H1 (cell line): ENCODE results near the gene REPS2. TPM values are rescaled to one million over a fixed set of nuclear protein-coding genes. Genes with fewer than 3 reads are reported as not detected.

Experiments
- CTCF ChIA-PET: fragments of 300-600 bp; sonication (Branson Sonifier 250); formaldehyde crosslinking; loops from one replicate; lab custom pipeline; 2021; ENCODE audit not compliant: partially characterized antibody; lab: Charles Lee
- POLR2A ChIA-PET: fragments of 300-600 bp; sonication (Branson Sonifier 250); formaldehyde crosslinking; loops from one replicate; lab custom pipeline; 2021; ENCODE audit warnings: inconsistent platforms; ENCODE audit not compliant: partially characterized antibody; lab: Charles Lee
- DNase-seq, 2 experiments: peaks; one replicate each; pipeline versions ENCODE4 v3.0.0 to v3.0.0-alpha.2; 2010 to 2022; ENCODE audit warnings: low spot score in 2 of 2, low read depth in 1 of 2, mixed read lengths in 1 of 2
- FAIRE-seq: peaks from 2 replicates; lab custom pipeline; 2011; peaks lifted over from hg19 to GRCh38; lab: Jason Lieb, UNC
- H2AFZ ChIP-seq: 2 replicates; pipeline ENCODE4 v1.8.1; 2012; ENCODE audit warnings: low read length, inconsistent platforms
- H2AK5ac ChIP-seq: 2 replicates; pipeline ENCODE4 v1.6.1; 2013; ENCODE audit warnings: low read depth, low read length
- H2BK120ac ChIP-seq: replicated peaks from 2 replicates; pipeline ENCODE3; 2013; ENCODE audit warnings: low read depth, low read length, inconsistent platforms
- H2BK12ac ChIP-seq: 2 replicates; pipeline ENCODE4 v1.6.1; 2013; ENCODE audit warnings: low read depth, low read length
- H2BK15ac ChIP-seq: 2 replicates; pipeline ENCODE4 v1.6.1; 2013; ENCODE audit warnings: low read length
- H2BK20ac ChIP-seq: 2 replicates; pipeline ENCODE4 v1.6.1; 2013; ENCODE audit warnings: low read length
- H2BK5ac ChIP-seq: 2 replicates; pipeline ENCODE4 v1.6.1; 2013; ENCODE audit warnings: low read depth, low read length
- H3K14ac ChIP-seq: 2 replicates; pipeline ENCODE4 v1.6.1; 2013; ENCODE audit warnings: inconsistent platforms; ENCODE audit not compliant: insufficient read length
- H3K18ac ChIP-seq: 2 replicates; pipeline ENCODE4 v1.6.1; 2013; ENCODE audit warnings: low read length; ENCODE audit errors: extremely low read depth
- H3K23ac ChIP-seq: 2 replicates; pipeline ENCODE4 v1.6.1; 2013; ENCODE audit warnings: inconsistent platforms; ENCODE audit not compliant: insufficient read length
- H3K23me2 ChIP-seq: 2 replicates; pipeline ENCODE4 v1.6.1; 2013; ENCODE audit warnings: low read depth, low read length
- H3K27ac ChIP-seq: 2 replicates; pipeline ENCODE4 v1.6.1; 2011; ENCODE audit warnings: low read depth, low read length, inconsistent platforms
- H3K27me3 ChIP-seq, 4 experiments: replicated peaks in 1 of 4; 1 replicate in 1 of 4; 2 replicates in 3 of 4; pipeline versions ENCODE4 v1.6.1 to v1.8.1; 2011 to 2013; ENCODE audit warnings: low read length in 3 of 4, mild to moderate bottlenecking in 3 of 4, inconsistent platforms in 2 of 4, mixed read lengths in 2 of 4, moderate library complexity in 1 of 4; ENCODE audit not compliant: control insufficient read depth in 3 of 4, insufficient read depth in 3 of 4; ENCODE audit errors: extremely low read depth in 1 of 4
- H3K36me3 ChIP-seq, 4 experiments: 2 replicates each; pipeline versions ENCODE4 v1.6.1 to v1.8.1; 2011 to 2013; ENCODE audit warnings: mild to moderate bottlenecking in 4 of 4, low read length in 3 of 4, moderate library complexity in 2 of 4, control low read depth in 1 of 4, inconsistent platforms in 1 of 4; ENCODE audit not compliant: insufficient read depth in 4 of 4, control insufficient read depth in 2 of 4
- H3K4ac ChIP-seq: replicated peaks from 2 replicates; pipeline ENCODE3; 2013; ENCODE audit warnings: low read length, low read depth, mixed read lengths, inconsistent platforms; ENCODE audit not compliant: insufficient read length
- H3K4me1 ChIP-seq, 4 experiments: replicated peaks in 1 of 4; 1 replicate in 1 of 4; 2 replicates in 3 of 4; pipeline versions ENCODE4 v1.6.1 to v1.8.1; 2011 to 2013; ENCODE audit warnings: low read length in 3 of 4, inconsistent platforms in 2 of 4, mixed read lengths in 1 of 4; ENCODE audit not compliant: insufficient read depth in 4 of 4, control insufficient read depth in 3 of 4
- H3K4me2 ChIP-seq, 2 experiments: 2 replicates each; pipeline versions ENCODE4 v1.6.1 to v1.8.1; 2011 to 2013; ENCODE audit warnings: low read depth in 2 of 2, low read length in 2 of 2, control low read depth in 1 of 2, inconsistent platforms in 1 of 2, mild to moderate bottlenecking in 1 of 2; ENCODE audit not compliant: insufficient read depth in 1 of 2
- H3K4me3 ChIP-seq, 4 experiments: fragments of 200-600, 300-600 bp in 1 of 4; sonication (generic), shearing (Covaris generic), sonication (Bioruptor Twin) in 1 of 4; 2 replicates each; pipeline versions ENCODE4 v1.5.1 to v1.8.1; 2011 to 2016; ENCODE audit warnings: low read length in 4 of 4, low read depth in 3 of 4, control low read depth in 2 of 4, inconsistent platforms in 2 of 4, mild to moderate bottlenecking in 2 of 4, mixed read lengths in 1 of 4, moderate library complexity in 1 of 4; ENCODE audit not compliant: insufficient read depth in 2 of 4; ENCODE audit errors: extremely low read depth in 1 of 4
- H3K56ac ChIP-seq: replicated peaks from 2 replicates; pipeline ENCODE3; 2013; ENCODE audit warnings: low read depth, mild to moderate bottlenecking, mixed read lengths, low read length, inconsistent platforms; ENCODE audit not compliant: insufficient read length
- H3K79me1 ChIP-seq: 2 replicates; pipeline ENCODE4 v1.6.1; 2013; ENCODE audit warnings: low read depth, low read length, control low read depth
- H3K79me2 ChIP-seq, 2 experiments: 2 replicates each; pipeline versions ENCODE4 v1.6.1 to v1.8.1; 2012 to 2013; ENCODE audit warnings: low read length in 2 of 2, mild to moderate bottlenecking in 2 of 2, inconsistent platforms in 1 of 2; ENCODE audit not compliant: insufficient read depth in 2 of 2, control insufficient read depth in 1 of 2
- H3K9ac ChIP-seq, 4 experiments: replicated peaks in 1 of 4; 1 replicate in 1 of 4; 2 replicates in 3 of 4; pipeline versions ENCODE4 v1.6.1 to v1.8.1; 2011 to 2013; ENCODE audit warnings: low read depth in 3 of 4, low read length in 3 of 4, control low read depth in 2 of 4, mild to moderate bottlenecking in 2 of 4, moderate library complexity in 2 of 4, inconsistent platforms in 1 of 4; ENCODE audit errors: extremely low read depth in 1 of 4
- H3K9me3 ChIP-seq, 2 experiments: 2 replicates each; pipeline versions ENCODE4 v1.6.1 to v1.8.1; 2012 to 2013; ENCODE audit warnings: mild to moderate bottlenecking in 2 of 2, moderate library complexity in 2 of 2, control low read depth in 1 of 2, inconsistent platforms in 1 of 2, low read depth in 1 of 2, low read length in 1 of 2, mixed read lengths in 1 of 2; ENCODE audit not compliant: insufficient read depth in 2 of 2
- H4K20me1 ChIP-seq, 2 experiments: replicated peaks in 1 of 2; 2 replicates each; pipeline versions ENCODE3 to v1.8.1; 2011 to 2013; ENCODE audit warnings: inconsistent platforms in 2 of 2, low read length in 2 of 2, mild to moderate bottlenecking in 1 of 2; ENCODE audit not compliant: insufficient read depth in 2 of 2, control insufficient read depth in 1 of 2
- H4K5ac ChIP-seq: 2 replicates; pipeline ENCODE4 v1.6.1; 2013; ENCODE audit warnings: low read length, low read depth, mixed read lengths, inconsistent platforms; ENCODE audit not compliant: insufficient read length
- H4K8ac ChIP-seq: 2 replicates; pipeline ENCODE4 v1.8.0; 2013; ENCODE audit warnings: mild to moderate bottlenecking, moderate library complexity, low read length, inconsistent platforms; ENCODE audit not compliant: insufficient read depth; ENCODE audit errors: extremely low read depth
- H4K91ac ChIP-seq: replicated peaks from 2 replicates; pipeline ENCODE3; 2013; ENCODE audit warnings: low read length, mixed read lengths, inconsistent platforms; ENCODE audit not compliant: insufficient read length
- ASH2L ChIP-seq: fragments of 200-600, 300-600 bp; sonication (generic); IDR thresholded peaks from one replicate; pipeline ENCODE4 v1.7.1; 2017; ENCODE audit warnings: low read length
- BCL11A ChIP-seq, 2 experiments: IDR thresholded peaks; one replicate each; pipeline ENCODE4 v1.6.1; 2011; ENCODE audit warnings: low read depth in 2 of 2, low read length in 2 of 2, mild to moderate bottlenecking in 2 of 2
- CBX8 ChIP-seq: fragments of 300-800, 300-1000 bp; sonication (generic); IDR thresholded peaks from 2 replicates; pipeline ENCODE4 v1.7.1; 2016; ENCODE audit warnings: low read depth, low read length, borderline replicate concordance
- CREB1 ChIP-seq: IDR thresholded peaks from 2 replicates; pipeline ENCODE4 v1.6.1; 2012; ENCODE audit warnings: inconsistent platforms
- KDM4A ChIP-seq: IDR thresholded peaks from one replicate; pipeline ENCODE4 v1.7.1; 2012; ENCODE audit warnings: low read depth, mild to moderate bottlenecking, moderate library complexity, low read length, inconsistent platforms; ENCODE audit not compliant: severe bottlenecking
- RBBP5 ChIP-seq: IDR thresholded peaks from 2 replicates; pipeline ENCODE4 v1.7.1; 2012; ENCODE audit warnings: low read depth, mild to moderate bottlenecking, inconsistent platforms, low read length, moderate library complexity, borderline replicate concordance
- RNF2 ChIP-seq: fragments of 200-900, 300-1000 bp; sonication (generic); IDR thresholded peaks from 2 replicates; pipeline ENCODE4 v1.7.1; 2016; ENCODE audit warnings: borderline replicate concordance, low read depth, mild to moderate bottlenecking, antibody characterized with exemption, low read length; ENCODE audit not compliant: poor library complexity, severe bottlenecking; ENCODE audit errors: missing control alignments
- RXRA ChIP-seq: IDR thresholded peaks from 2 replicates; pipeline ENCODE4 v1.6.1; 2011; ENCODE audit warnings: low read depth, mild to moderate bottlenecking, low read length, moderate library complexity; ENCODE audit not compliant: insufficient read depth
- SAP30 ChIP-seq: fragments of 300-600 bp; sonication (generic); IDR thresholded peaks from 2 replicates; pipeline ENCODE4 v1.7.1; 2012; ENCODE audit warnings: low read length, moderate library complexity, mild to moderate bottlenecking, inconsistent platforms; ENCODE audit not compliant: insufficient read depth, insufficient replicate concordance
- SIN3A ChIP-seq, 2 experiments: IDR thresholded peaks in 1 of 2; conservative IDR thresholded peaks in 1 of 2; 2 replicates each; pipeline ENCODE4 v1.6.1; 2011 to 2012; ENCODE audit warnings: low read length in 2 of 2, improper control_type of control experiment in 1 of 2, low read depth in 1 of 2, mild to moderate bottlenecking in 1 of 2
- SIX5 ChIP-seq: IDR thresholded peaks from 2 replicates; pipeline ENCODE4 v1.6.1; 2011; ENCODE audit warnings: mild to moderate bottlenecking, low read depth, low read length
- SP2 ChIP-seq: IDR thresholded peaks from 2 replicates; pipeline ENCODE4 v1.6.1; 2012; ENCODE audit warnings: mild to moderate bottlenecking, low read length, inconsistent platforms
- USF2 ChIP-seq: IDR thresholded peaks from 2 replicates; pipeline ENCODE4 v1.6.1; 2011; ENCODE audit warnings: low read length, improper control_type of control experiment
- WGBS, 2 experiments: shearing (Covaris generic) in 1 of 2; methylation state at CpG; one replicate each; pipeline versions ENCODE4 v1.1.6 to v1.1.7; 2013 to 2015; ENCODE audit warnings: low lambda C conversion rate in 2 of 2, mixed read lengths in 2 of 2, inconsistent platforms in 1 of 2, low coverage in 1 of 2, missing lambda C conversion rate in 1 of 2; ENCODE audit not compliant: insufficient replicate concordance in 2 of 2, insufficient coverage in 1 of 2, insufficient read length in 1 of 2; ENCODE audit errors: extremely low coverage in 1 of 2, missing lambda C conversion rate in 1 of 2; 5-methylcytosine and 5-hydroxymethylcytosine counted together
- polyA plus RNA-seq, 7 experiments: library from polyadenylated mRNA; depleted of rRNA in 3 of 7; stranded (reverse) in 5 of 7; unstranded in 2 of 7; fragments of >200 nt in 5 of 7; fragments of 200-250 nt in 2 of 7; gene quantifications; 1 replicate in 5 of 7; 2 replicates in 1 of 7; 4 replicates in 1 of 7; pipeline versions ENCODE4 v1.2.1 to v1.2.3, GENCODE V29; 2011 to 2013; ENCODE audit warnings: missing spikeins in 2 of 7, mixed read lengths in 2 of 7
- total RNA-seq: library from RNA; stranded (reverse); fragmentation: NEBNext Ultra II Directional; extraction: Animal tissue kit (Norgen Biotek cat#: 25700); gene quantifications from 2 replicates; pipeline ENCODE4 v1.2.1, GENCODE V29; 2021

REPS2 gene
- total and polyA plus RNA-seq, 2 of the 8 experiments (the other 6 are each of a cell fraction or from before 2014, with no cell fraction given) = 0.79 to 4.3 TPM

GRCh38 chrX:16971694-16972093, 25.2 kb downstream of the REPS2 start:
- Histone ChIP-seq H3K14ac (no peak overlapping the region), H3K4ac (no peak overlapping the region), H3K23me2 (no peaks in the 10 kb centered on the region), H3K36me3 (no peaks in the 10 kb centered on the region), H2AFZ (no peak overlapping the region), H3K23ac (no peak overlapping the region), H4K5ac (no peak overlapping the region), H3K4me1 (no peaks in the 10 kb centered on the region), H4K91ac (no peak overlapping the region), H4K20me1 (no peaks in the 10 kb centered on the region), H4K8ac (no peak overlapping the region), H2BK12ac (no peak overlapping the region), H3K79me2 (no peaks in the 10 kb centered on the region), H3K18ac (no peak overlapping the region), H3K27me3 (no peaks in the 10 kb centered on the region), H3K27ac (no peak overlapping the region), H3K9me3 (peaks cover 0 to 2% of the 10 kb centered on the region in 2 experiments; a peak in 1 of 4 replicates), H3K9ac (no peak overlapping the region), H2BK120ac (no peak overlapping the region), H3K56ac (no peak overlapping the region), H3K79me1 (no peaks in the 10 kb centered on the region), H2BK20ac (no peak overlapping the region), H3K4me2 (no peak overlapping the region), H2AK5ac (no peak overlapping the region), H3K4me3 (no peak overlapping the region), H2BK5ac (no peak overlapping the region), H2BK15ac (no peak overlapping the region)
- FAIRE-seq (no peak), DNase-seq (no peak)
- ChIA-PET POLR2A (no interaction called here), CTCF (no interaction called here)
- WGBS, 2 experiments = 90% methylated on average over 2 of the region's 2 CpGs; no CpG with 5 or more reads in 1 of the 2 experiments
- TF ChIP-seq BCL11A (IDR thresholded peaks at IDR 0.05; ENCODE audit: low read depth in 2 of 2, low read length in 2 of 2) (no peak), SIX5 (no peak), KDM4A (no peak), SIN3A (conservative IDR thresholded peaks at IDR 0.05 in 1 of 2, IDR thresholded peaks at IDR 0.05 in 1 of 2; ENCODE audit: low read depth in 1 of 2, low read length in 2 of 2) (no peak), CREB1 (no peak), RBBP5 (no peak), CBX8 (no peak), USF2 (no peak), RXRA (no peak), SAP30 (no peak), RNF2 (no peak), ASH2L (no peak), SP2 (no peak)
